H9 (cell line): Measurements from ENCODE around the gene EFCAB5. TPM values are rescaled to one million over a fixed set of nuclear protein-coding genes. Genes with fewer than 3 reads are reported as not detected.
A peak's percentile ranks its signal among the peaks of the same experiment; 100 is the strongest.
"Not testable (repeated sequence)": the region's sequence is repeated elsewhere in the genome, so short reads cannot be mapped to it uniquely, and the experiment has no call there.

ENCODE experiments used
- DNase-seq: peaks from one replicate; pipeline ENCODE4 v3.0.0-alpha.2; 2017
- H2AFZ ChIP-seq: one replicate; pipeline ENCODE4 v1.6.1; 2013; ENCODE audit warnings: mild to moderate bottlenecking, low read length, control low read depth, moderate library complexity
- H2AK5ac ChIP-seq: 2 replicates; pipeline ENCODE4 v1.6.1; 2013; ENCODE audit warnings: low read length, control low read depth, mixed read lengths; ENCODE audit not compliant: insufficient read length
- H2BK120ac ChIP-seq: one replicate; pipeline ENCODE4 v1.6.1; 2013; ENCODE audit warnings: low read depth, mild to moderate bottlenecking, low read length, control low read depth, inconsistent platforms; ENCODE audit not compliant: poor library complexity, severe bottlenecking
- H2BK12ac ChIP-seq: 2 replicates; pipeline ENCODE4 v1.6.1; 2013; ENCODE audit warnings: low read length, control low read depth, mixed read lengths, low read depth; ENCODE audit not compliant: insufficient read length
- H2BK15ac ChIP-seq: 2 replicates; pipeline ENCODE4 v1.6.1; 2013; ENCODE audit warnings: low read depth, low read length, control low read depth
- H2BK20ac ChIP-seq: one replicate; pipeline ENCODE4 v1.6.1; 2013; ENCODE audit warnings: low read depth, mild to moderate bottlenecking, low read length, control low read depth, inconsistent platforms; ENCODE audit not compliant: poor library complexity, severe bottlenecking
- H2BK5ac ChIP-seq: 2 replicates; pipeline ENCODE4 v1.6.1; 2013; ENCODE audit warnings: low read length, control low read depth, mixed read lengths; ENCODE audit not compliant: insufficient read length
- H3K14ac ChIP-seq: 2 replicates; pipeline ENCODE4 v1.6.1; 2013; ENCODE audit warnings: low read length, control low read depth; ENCODE audit not compliant: insufficient read depth
- H3K18ac ChIP-seq: 2 replicates; pipeline ENCODE4 v1.6.1; 2013; ENCODE audit warnings: low read depth, mild to moderate bottlenecking, mixed read lengths, low read length, control low read depth; ENCODE audit not compliant: insufficient read length
- H3K23ac ChIP-seq: 2 replicates; pipeline ENCODE4 v1.6.1; 2013; ENCODE audit warnings: low read length, control low read depth, mixed read lengths, low read depth; ENCODE audit not compliant: insufficient read length
- H3K23me2 ChIP-seq: 2 replicates; pipeline ENCODE4 v1.6.1; 2013; ENCODE audit warnings: low read depth, mild to moderate bottlenecking, mixed read lengths, low read length, control low read depth; ENCODE audit not compliant: insufficient read length, poor library complexity, severe bottlenecking
- H3K27ac ChIP-seq: 2 replicates; pipeline ENCODE4 v1.5.1; 2013; ENCODE audit warnings: low read length, control low read depth, mixed read lengths, low read depth; ENCODE audit not compliant: insufficient read length
- H3K27me3 ChIP-seq: 2 replicates; pipeline ENCODE4 v1.6.1; 2013; ENCODE audit warnings: low read length, control low read depth, inconsistent platforms; ENCODE audit not compliant: insufficient read depth
- H3K4ac ChIP-seq: 2 replicates; pipeline ENCODE4 v1.6.1; 2013; ENCODE audit warnings: low read depth, mild to moderate bottlenecking, control low read depth, inconsistent platforms, low read length, moderate library complexity
- H3K4me1 ChIP-seq: 2 replicates; pipeline ENCODE4 v1.6.1; 2013; ENCODE audit warnings: low read length, control low read depth, inconsistent platforms; ENCODE audit not compliant: insufficient read depth
- H3K4me2 ChIP-seq: 2 replicates; pipeline ENCODE4 v1.6.1; 2013; ENCODE audit warnings: low read length, control low read depth, mixed read lengths; ENCODE audit not compliant: insufficient read length, insufficient read depth
- H3K56ac ChIP-seq: 2 replicates; pipeline ENCODE4 v1.6.1; 2013; ENCODE audit warnings: low read depth, mild to moderate bottlenecking, mixed read lengths, low read length, control low read depth; ENCODE audit not compliant: insufficient read length
- H3K79me1 ChIP-seq: 2 replicates; pipeline ENCODE4 v1.6.1; 2013; ENCODE audit warnings: low read depth, mild to moderate bottlenecking, moderate library complexity, low read length, control low read depth, inconsistent platforms; ENCODE audit not compliant: insufficient read depth, poor library complexity, severe bottlenecking
- H3K79me2 ChIP-seq: 2 replicates; pipeline ENCODE4 v1.6.1; 2013; ENCODE audit warnings: low read length, control low read depth, inconsistent platforms; ENCODE audit not compliant: insufficient read depth
- H3K9ac ChIP-seq: 2 replicates; pipeline ENCODE4 v1.6.1; 2013; ENCODE audit warnings: low read length, control low read depth, mixed read lengths; ENCODE audit not compliant: insufficient read length; ENCODE audit errors: extremely low read depth
- H3K9me3 ChIP-seq: one replicate; pipeline ENCODE4 v1.6.1; 2013; ENCODE audit warnings: low read depth, low read length, inconsistent platforms; ENCODE audit not compliant: control insufficient read depth
- H3T11ph ChIP-seq: one replicate; pipeline ENCODE4 v1.6.1; 2013; ENCODE audit warnings: mild to moderate bottlenecking, low read length, control low read depth, inconsistent platforms
- H4K20me1 ChIP-seq: one replicate; pipeline ENCODE4 v1.6.1; 2013; ENCODE audit not compliant: control insufficient read depth, insufficient read length, insufficient read depth
- H4K5ac ChIP-seq: 2 replicates; pipeline ENCODE4 v1.6.1; 2013; ENCODE audit warnings: low read depth, mild to moderate bottlenecking, mixed read lengths, low read length, control low read depth; ENCODE audit not compliant: insufficient read length
- H4K8ac ChIP-seq: replicated peaks from 2 replicates; pipeline ENCODE4 v1.6.1; 2013; ENCODE audit warnings: low read length, control low read depth, mixed read lengths, low read depth; ENCODE audit not compliant: insufficient read length
- H4K91ac ChIP-seq: 2 replicates; pipeline ENCODE4 v1.6.1; 2013; ENCODE audit warnings: low read depth, mild to moderate bottlenecking, moderate library complexity, mixed read lengths, low read length, control low read depth; ENCODE audit not compliant: insufficient read length
- H3K27ac Mint-ChIP-seq, 3 experiments: 2 replicates in 2 of 3; 3 replicates in 1 of 3; pipeline ENCODE4 v1.8.0; 2020 to 2021; ENCODE audit warnings: mixed read lengths in 3 of 3, mild to moderate bottlenecking in 1 of 3, moderate library complexity in 1 of 3
- H3K27me3 Mint-ChIP-seq: 2 replicates; pipeline ENCODE4 v1.8.0; 2021; ENCODE audit warnings: low read depth, mild to moderate bottlenecking, moderate library complexity, mixed read lengths
- H3K36me3 Mint-ChIP-seq, 3 experiments: 2 replicates in 2 of 3; 3 replicates in 1 of 3; pipeline ENCODE4 v1.8.0; 2020 to 2021; ENCODE audit warnings: low read depth in 3 of 3, mixed read lengths in 3 of 3; ENCODE audit not compliant: insufficient read depth in 1 of 3
- H3K4me1 Mint-ChIP-seq, 2 experiments: 2 replicates each; pipeline ENCODE4 v1.8.0; 2020; ENCODE audit warnings: mixed read lengths in 2 of 2
- H3K4me3 Mint-ChIP-seq, 2 experiments: 2 replicates in 1 of 2; 3 replicates in 1 of 2; pipeline ENCODE4 v1.8.0; 2020 to 2021; ENCODE audit warnings: mild to moderate bottlenecking in 2 of 2, mixed read lengths in 2 of 2, moderate library complexity in 1 of 2
- H3K9me3 Mint-ChIP-seq, 2 experiments: 2 replicates in 1 of 2; 3 replicates in 1 of 2; pipeline ENCODE4 v1.8.0; 2020; ENCODE audit warnings: mild to moderate bottlenecking in 2 of 2, mixed read lengths in 2 of 2, moderate library complexity in 1 of 2
- WGBS: extraction: QIAGEN DNeasy Blood & Tissue Kit; methylation state at CpG from one replicate; pipeline ENCODE4 v1.1.7; 2013; ENCODE audit warnings: missing lambda C conversion rate, low lambda C conversion rate, mixed read lengths; ENCODE audit not compliant: insufficient read length; ENCODE audit errors: extremely low coverage; 5-methylcytosine and 5-hydroxymethylcytosine counted together
- total RNA-seq: library from RNA; stranded (reverse); gene quantifications from 2 replicates; pipeline ENCODE4 v1.2.1, GENCODE V29; 2021
- TF ChIP-seq, protein P1 (sequence below): fragments of 200-600 bp; sonication (generic); conservative IDR thresholded peaks from 3 replicates; pipeline ENCODE4 v1.8.0; 2021; ENCODE audit warnings: antibody characterized with exemption, mild to moderate bottlenecking

Gene EFCAB5
- total RNA-seq, 1 experiment from 2014 or later = not detected

DNA sequence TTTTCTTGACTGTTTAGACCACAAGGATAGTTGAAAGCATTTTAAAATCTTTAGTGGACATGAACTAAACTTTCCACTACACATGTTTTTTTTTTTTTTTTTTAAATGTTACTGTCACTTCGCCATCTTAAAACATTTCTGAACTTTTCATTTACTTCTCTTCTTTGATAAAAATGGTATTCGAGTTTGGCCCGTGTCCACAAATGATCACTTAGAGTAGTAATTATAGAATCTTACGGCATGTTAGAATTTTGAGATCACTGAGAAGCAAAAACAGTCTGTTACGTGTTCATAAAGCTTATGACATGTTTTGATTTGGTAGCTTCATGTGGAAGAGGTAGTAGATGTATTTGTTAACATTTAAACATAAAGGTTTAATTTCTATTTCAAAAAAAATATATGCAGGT, 176.2 kb downstream of the EFCAB5 start:
- no peak for DNase-seq
- no peak overlapping the region for H2AK5ac ChIP-seq
- H3K27ac ChIP-seq = no peak overlapping the region
- no peak overlapping the region for H3K4ac ChIP-seq
- H3K4me1 Mint-ChIP-seq = peaks cover 12% of the 10 kb centered on the region in 2 experiments
- no peak overlapping the region for H2BK20ac ChIP-seq
- H3K27me3 ChIP-seq = no peaks in the 10 kb centered on the region
- peak overlapping the region; percentile 100 for H3K9ac ChIP-seq
- H3K14ac ChIP-seq = no peak overlapping the region
- H3K23ac ChIP-seq = no peak overlapping the region
- H2AFZ ChIP-seq = no peak overlapping the region
- H4K8ac ChIP-seq = no peak overlapping the region
- no peak overlapping the region for H3K18ac ChIP-seq
- H3K4me1 ChIP-seq = no peaks in the 10 kb centered on the region
- H4K5ac ChIP-seq = no peak overlapping the region
- no peak overlapping the region for H3K56ac ChIP-seq
- no peaks in the 10 kb centered on the region for H3K9me3 Mint-ChIP-seq
- no peak overlapping the region for H2BK15ac ChIP-seq
- H3K23me2 ChIP-seq = no peaks in the 10 kb centered on the region
- no peak overlapping the region for H2BK12ac ChIP-seq
- no peaks in the 10 kb centered on the region for H3K27me3 Mint-ChIP-seq
- WGBS = no CpG with 5 or more reads among the region's 5 CpGs
- H3K4me3 Mint-ChIP-seq = peak overlapping the region; percentile 89 to 95
- no peak overlapping the region for H4K91ac ChIP-seq
- no peaks in the 10 kb centered on the region for H3K9me3 ChIP-seq
- no peaks in the 10 kb centered on the region for H3K79me1 ChIP-seq
- H3K36me3 Mint-ChIP-seq = peaks cover 3 to 32% (median 31%) of the 10 kb centered on the region in 3 experiments; a peak in 6 of 7 replicates
- peak overlapping the region; percentile 59 to 100 (median 99); a peak in 5 of 7 replicates for H3K27ac Mint-ChIP-seq
- no peak overlapping the region for H2BK120ac ChIP-seq
- H3K4me2 ChIP-seq = peak overlapping the region; percentile 62
- TF ChIP-seq, protein P1, sequence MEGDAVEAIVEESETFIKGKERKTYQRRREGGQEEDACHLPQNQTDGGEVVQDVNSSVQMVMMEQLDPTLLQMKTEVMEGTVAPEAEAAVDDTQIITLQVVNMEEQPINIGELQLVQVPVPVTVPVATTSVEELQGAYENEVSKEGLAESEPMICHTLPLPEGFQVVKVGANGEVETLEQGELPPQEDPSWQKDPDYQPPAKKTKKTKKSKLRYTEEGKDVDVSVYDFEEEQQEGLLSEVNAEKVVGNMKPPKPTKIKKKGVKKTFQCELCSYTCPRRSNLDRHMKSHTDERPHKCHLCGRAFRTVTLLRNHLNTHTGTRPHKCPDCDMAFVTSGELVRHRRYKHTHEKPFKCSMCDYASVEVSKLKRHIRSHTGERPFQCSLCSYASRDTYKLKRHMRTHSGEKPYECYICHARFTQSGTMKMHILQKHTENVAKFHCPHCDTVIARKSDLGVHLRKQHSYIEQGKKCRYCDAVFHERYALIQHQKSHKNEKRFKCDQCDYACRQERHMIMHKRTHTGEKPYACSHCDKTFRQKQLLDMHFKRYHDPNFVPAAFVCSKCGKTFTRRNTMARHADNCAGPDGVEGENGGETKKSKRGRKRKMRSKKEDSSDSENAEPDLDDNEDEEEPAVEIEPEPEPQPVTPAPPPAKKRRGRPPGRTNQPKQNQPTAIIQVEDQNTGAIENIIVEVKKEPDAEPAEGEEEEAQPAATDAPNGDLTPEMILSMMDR = no peak
- no peak overlapping the region for H3T11ph ChIP-seq
- H4K20me1 ChIP-seq = no peaks in the 10 kb centered on the region
- no peak overlapping the region for H2BK5ac ChIP-seq
- H3K79me2 ChIP-seq = peaks cover 4% of the 10 kb centered on the region; the same call in 1 of the 2 replicates

DNA sequence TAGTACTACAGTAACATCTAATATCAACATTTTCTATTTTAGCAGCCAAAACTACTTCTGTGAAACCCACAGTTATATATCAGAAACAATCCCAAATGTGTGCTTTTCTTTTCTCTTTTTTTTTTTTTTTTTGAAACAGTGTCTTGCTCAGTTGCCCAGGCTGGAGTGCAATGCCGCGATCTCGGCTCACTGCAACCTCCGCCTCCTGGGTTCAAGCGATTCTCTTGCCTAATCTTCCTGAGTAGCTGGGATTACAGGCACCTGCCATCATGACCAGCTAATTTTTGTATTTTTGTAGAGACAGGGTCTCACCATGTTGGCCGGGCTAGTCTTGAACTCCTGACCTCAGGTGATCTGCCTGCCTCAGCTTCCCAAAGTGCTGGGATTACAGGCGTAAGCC, 177.2 kb downstream of the EFCAB5 start:
- H3K27me3 Mint-ChIP-seq, H3K18ac ChIP-seq, H3K9me3 Mint-ChIP-seq, H2BK120ac ChIP-seq, H2BK15ac ChIP-seq, H3K9ac ChIP-seq, H3K9me3 ChIP-seq, H2BK20ac ChIP-seq, H3K23me2 ChIP-seq, H4K20me1 ChIP-seq, H3K27ac ChIP-seq, H2BK12ac ChIP-seq, H2BK5ac ChIP-seq, H3K4me2 ChIP-seq, H3K4ac ChIP-seq, H3K79me1 ChIP-seq, H4K91ac ChIP-seq, H2AFZ ChIP-seq, H3K27me3 ChIP-seq, H4K5ac ChIP-seq, H3K14ac ChIP-seq, H3K23ac ChIP-seq, H2AK5ac ChIP-seq, H3K79me2 ChIP-seq, H3K4me1 ChIP-seq, H3T11ph ChIP-seq, H4K8ac ChIP-seq, H3K56ac ChIP-seq, DNase-seq: not testable (repeated sequence)
- Mint-ChIP-seq H3K4me1 (peaks cover 12% of the 10 kb centered on the region in 2 experiments), H3K4me3 (peak overlapping the region; percentile 89 to 95; a peak in 4 of 5 replicates), H3K27ac (0 out of 7 replicates have a peak overlapping the region, but pooled peaks of 1 of the 3 experiments have one; percentile 39), H3K36me3 (peaks cover 4 to 33% (median 31%) of the 10 kb centered on the region in 3 experiments; a peak in 6 of 7 replicates)
- no CpG with 5 or more reads among the region's 7 CpGs for WGBS
